Measurements from ENCODE around the gene TRAPPC4. TPM values are rescaled to one million over a fixed set of nuclear protein-coding genes. Genes with fewer than 3 reads are reported as not detected.
"Not testable (repeated sequence)": the region's sequence is repeated elsewhere in the genome, so short reads cannot be mapped to it uniquely, and the experiment has no call there.

The TRAPPC4 gene
- total RNA-seq, 5 donors from 2014 or later (not counting 1 experiment from before 2014, with no cell fraction given) = 65.0 to 78.5 (median 74.3) TPM

DNA sequence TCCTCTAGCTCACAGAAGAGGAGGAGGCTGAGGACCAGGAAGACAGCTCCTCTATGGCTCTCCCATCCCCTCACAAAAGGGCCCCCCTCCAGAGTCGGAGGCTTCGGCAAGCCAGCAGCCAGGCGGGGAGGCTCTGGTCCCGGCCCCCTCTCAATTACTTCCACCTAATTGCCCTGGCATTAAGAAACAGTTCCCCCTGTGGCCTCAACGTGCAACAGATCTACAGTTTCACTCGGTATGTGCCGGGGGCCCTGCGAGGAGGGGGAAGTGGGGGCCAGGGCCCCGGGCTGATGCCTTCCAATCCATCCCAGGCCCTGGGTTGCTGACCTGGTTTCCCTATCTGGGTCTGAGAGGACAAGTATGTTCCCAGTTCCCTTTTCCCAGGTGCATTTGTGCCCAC, 39.1 kb upstream of the TRAPPC4 start:
- H3K27ac ChIP-seq (ENCODE audit: low read length) = no peak overlapping the region
- no peaks in the 10 kb centered on the region for H3K9me3 ChIP-seq
- ChIA-PET POLR2A (no interaction called here), CTCF (interaction anchor here in 1 of 2 donors (0.6 kb wide), 1 partner anchor 338 kb away, joined by 6 read pairs; no protein-coding TSS in a partner anchor)
- Mint-ChIP-seq H3K27ac (no peak overlapping the region), H3K4me3 (no peak overlapping the region), H3K9me3 (no peaks in the 10 kb centered on the region), H3K4me1 (no peaks in the 10 kb centered on the region), H3K27me3 (peaks cover 8 to 22% of the 10 kb centered on the region in 2 donors), H3K36me3 (no peaks in the 10 kb centered on the region)
- no peaks in the 10 kb centered on the region for H3K36me3 ChIP-seq (ENCODE audit: control insufficient read depth in 2 of 2, extremely low read depth in 1 of 2, insufficient read depth in 1 of 2, low read length in 1 of 2)
- WGBS (ENCODE audit: insufficient coverage) = no CpG with 5 or more reads among the region's 9 CpGs
- H3K4me3 ChIP-seq (ENCODE audit: control insufficient read depth in 1 of 2, extremely low read depth in 1 of 2, low read length in 1 of 2) = no peak overlapping the region
- ATAC-seq (replicated peaks in 1 of 4) (no peak), DNase-seq (peak in 1 of 35 experiments; percentile 12)
- H3K27me3 ChIP-seq (replicated peaks in 1 of 2; ENCODE audit: control insufficient read depth in 2 of 2, extremely low read depth in 1 of 2, insufficient read depth in 2 of 2, low read length in 1 of 2) = peaks cover 0 to 25% of the 10 kb centered on the region in 2 experiments
- H3K4me1 ChIP-seq (ENCODE audit: control insufficient read depth in 1 of 2, extremely low read depth in 1 of 2, insufficient read depth in 2 of 2, low read length in 2 of 2) = no peaks in the 10 kb centered on the region

DNA sequence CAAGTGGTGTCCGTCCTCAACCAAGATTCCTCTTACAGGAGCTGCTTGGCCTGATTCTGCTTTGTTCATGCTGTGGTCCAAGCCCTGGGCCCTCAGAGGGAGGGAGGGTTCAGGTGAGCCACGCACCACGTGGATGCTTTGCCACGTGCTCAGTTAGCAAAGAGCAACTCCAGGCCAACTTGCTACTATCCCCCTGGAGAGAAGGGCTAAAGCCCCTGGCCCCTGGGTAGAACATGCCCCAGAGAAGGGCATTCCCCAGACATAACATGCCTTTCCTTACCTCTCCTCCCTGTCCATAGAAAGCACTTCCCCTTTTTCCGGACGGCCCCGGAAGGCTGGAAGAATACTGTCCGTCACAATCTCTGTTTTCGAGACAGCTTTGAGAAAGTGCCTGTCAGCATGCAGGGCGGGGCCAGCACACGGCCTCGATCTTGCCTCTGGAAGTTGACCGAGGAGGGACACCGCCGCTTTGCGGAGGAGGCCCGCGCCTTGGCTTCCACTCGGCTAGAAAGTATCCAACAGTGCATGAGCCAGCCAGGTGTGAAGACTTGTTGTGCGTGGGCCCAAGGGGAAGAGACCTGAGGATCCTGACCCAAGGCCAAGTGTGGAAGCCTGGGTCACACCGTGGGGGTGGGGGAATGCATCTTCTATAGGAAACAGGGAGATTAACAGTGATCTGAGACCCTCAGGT, 38.2 kb upstream of the TRAPPC4 start:
- H3K4me1 Mint-ChIP-seq = no peaks in the 10 kb centered on the region
- Histone ChIP-seq H3K9me3 (no peaks in the 10 kb centered on the region), H3K36me3 (ENCODE audit: control insufficient read depth in 2 of 2, extremely low read depth in 1 of 2, insufficient read depth in 1 of 2, low read length in 1 of 2) (no peaks in the 10 kb centered on the region), H3K27ac (ENCODE audit: low read length) (no peak overlapping the region), H3K27me3 (replicated peaks in 1 of 2; ENCODE audit: control insufficient read depth in 2 of 2, extremely low read depth in 1 of 2, insufficient read depth in 2 of 2, low read length in 1 of 2) (peaks cover 0 to 23% of the 10 kb centered on the region in 2 experiments), H3K4me1 (ENCODE audit: control insufficient read depth in 1 of 2, extremely low read depth in 1 of 2, insufficient read depth in 2 of 2, low read length in 2 of 2) (no peaks in the 10 kb centered on the region), H3K4me3 (ENCODE audit: control insufficient read depth in 1 of 2, extremely low read depth in 1 of 2, low read length in 1 of 2) (no peak overlapping the region)
- no peak for DNase-seq
- H3K4me3 Mint-ChIP-seq = no peak overlapping the region
- H3K9me3 Mint-ChIP-seq = no peaks in the 10 kb centered on the region
- H3K27ac Mint-ChIP-seq = no peak overlapping the region
- H3K36me3 Mint-ChIP-seq = no peaks in the 10 kb centered on the region
- CTCF ChIA-PET = no interaction called here
- POLR2A ChIA-PET = interaction anchor here in 1 of 2 donors (0.5 kb wide), 1 partner anchor 119 kb away, joined by 9 read pairs; no protein-coding TSS in a partner anchor
- H3K27me3 Mint-ChIP-seq = peaks cover 4 to 18% of the 10 kb centered on the region in 2 donors
- 75% methylated on average over 17 of the region's 21 CpGs for WGBS (ENCODE audit: insufficient coverage)
- no peak for ATAC-seq (replicated peaks in 1 of 4)

- H3K4me1 Mint-ChIP-seq; H3K36me3 Mint-ChIP-seq; H3K27me3 Mint-ChIP-seq; ATAC-seq (replicated peaks in 1 of 4); H3K9me3 Mint-ChIP-seq; H3K4me3 Mint-ChIP-seq; POLR2A ChIA-PET; H3K4me1 ChIP-seq (ENCODE audit: control insufficient read depth in 1 of 2, extremely low read depth in 1 of 2, insufficient read depth in 2 of 2, low read length in 2 of 2); H3K27ac Mint-ChIP-seq; H3K36me3 ChIP-seq (ENCODE audit: control insufficient read depth in 2 of 2, extremely low read depth in 1 of 2, insufficient read depth in 1 of 2, low read length in 1 of 2); DNase-seq; CTCF ChIA-PET; H3K27me3 ChIP-seq (replicated peaks in 1 of 2; ENCODE audit: control insufficient read depth in 2 of 2, extremely low read depth in 1 of 2, insufficient read depth in 2 of 2, low read length in 1 of 2); H3K4me3 ChIP-seq (ENCODE audit: control insufficient read depth in 1 of 2, extremely low read depth in 1 of 2, low read length in 1 of 2); H3K27ac ChIP-seq (ENCODE audit: low read length); H3K9me3 ChIP-seq: not testable (repeated sequence)
- WGBS (ENCODE audit: insufficient coverage) = 85% methylated on average over 5 of the region's 8 CpGs
Observed at GRCh38 chr11:118984337-118984736, 34.2 kb upstream of the TRAPPC4 start.

GRCh38 chr11:118984825-118985224, 33.7 kb upstream of the TRAPPC4 start:
- Mint-ChIP-seq H3K4me1 (no peaks in the 10 kb centered on the region), H3K4me3 (no peak overlapping the region), H3K9me3 (no peaks in the 10 kb centered on the region), H3K27ac (no peak overlapping the region), H3K36me3 (no peaks in the 10 kb centered on the region), H3K27me3 (no peaks in the 10 kb centered on the region)
- CTCF ChIA-PET = no interaction called here
- H3K27me3 ChIP-seq (replicated peaks in 1 of 2; ENCODE audit: control insufficient read depth in 2 of 2, extremely low read depth in 1 of 2, insufficient read depth in 2 of 2, low read length in 1 of 2) = peaks cover 0 to under 1% of the 10 kb centered on the region in 2 experiments
- POLR2A ChIA-PET = interaction anchor here in 1 of 2 donors (1.0 kb wide), 1 partner anchor 8 kb away, joined by 3 read pairs; no protein-coding TSS in a partner anchor
- H3K4me1 ChIP-seq (ENCODE audit: control insufficient read depth in 1 of 2, extremely low read depth in 1 of 2, insufficient read depth in 2 of 2, low read length in 2 of 2) = no peaks in the 10 kb centered on the region
- ATAC-seq (replicated peaks in 1 of 4) = no peak
- H3K27ac ChIP-seq (ENCODE audit: low read length) = no peak overlapping the region
- no CpG with 5 or more reads among the region's 2 CpGs for WGBS (ENCODE audit: insufficient coverage)
- no peak for DNase-seq
- H3K4me3 ChIP-seq (ENCODE audit: control insufficient read depth in 1 of 2, extremely low read depth in 1 of 2, low read length in 1 of 2) = no peak overlapping the region
- H3K36me3 ChIP-seq (ENCODE audit: control insufficient read depth in 2 of 2, extremely low read depth in 1 of 2, insufficient read depth in 1 of 2, low read length in 1 of 2) = no peaks in the 10 kb centered on the region
- H3K9me3 ChIP-seq = no peaks in the 10 kb centered on the region

- Histone ChIP-seq H3K27me3 (replicated peaks in 1 of 2; ENCODE audit: control insufficient read depth in 2 of 2, extremely low read depth in 1 of 2, insufficient read depth in 2 of 2, low read length in 1 of 2) (no peaks in the 10 kb centered on the region), H3K36me3 (ENCODE audit: control insufficient read depth in 2 of 2, extremely low read depth in 1 of 2, insufficient read depth in 1 of 2, low read length in 1 of 2) (no peaks in the 10 kb centered on the region), H3K9me3 (no peaks in the 10 kb centered on the region), H3K4me3 (ENCODE audit: control insufficient read depth in 1 of 2, extremely low read depth in 1 of 2, low read length in 1 of 2) (no peak overlapping the region), H3K27ac (ENCODE audit: low read length) (no peak overlapping the region), H3K4me1 (ENCODE audit: control insufficient read depth in 1 of 2, extremely low read depth in 1 of 2, insufficient read depth in 2 of 2, low read length in 2 of 2) (no peaks in the 10 kb centered on the region)
- Mint-ChIP-seq H3K27me3 (no peaks in the 10 kb centered on the region), H3K4me3 (no peak overlapping the region), H3K4me1 (no peaks in the 10 kb centered on the region), H3K27ac (no peak overlapping the region), H3K36me3 (no peaks in the 10 kb centered on the region), H3K9me3 (no peaks in the 10 kb centered on the region)
- POLR2A ChIA-PET = no interaction called here
- DNase-seq = no peak
- CTCF ChIA-PET = interaction anchor here (0.7 kb wide), 2 partner anchors 25 to 41 kb away, joined by 3 to 6 read pairs; no protein-coding TSS in a partner anchor
- 80% methylated on average over 1 of the region's 5 CpGs for WGBS (ENCODE audit: insufficient coverage)
- no peak for ATAC-seq (replicated peaks in 1 of 4)
Observed at GRCh38 chr11:118988280-118988679, 30.3 kb upstream of the TRAPPC4 start.

DNA sequence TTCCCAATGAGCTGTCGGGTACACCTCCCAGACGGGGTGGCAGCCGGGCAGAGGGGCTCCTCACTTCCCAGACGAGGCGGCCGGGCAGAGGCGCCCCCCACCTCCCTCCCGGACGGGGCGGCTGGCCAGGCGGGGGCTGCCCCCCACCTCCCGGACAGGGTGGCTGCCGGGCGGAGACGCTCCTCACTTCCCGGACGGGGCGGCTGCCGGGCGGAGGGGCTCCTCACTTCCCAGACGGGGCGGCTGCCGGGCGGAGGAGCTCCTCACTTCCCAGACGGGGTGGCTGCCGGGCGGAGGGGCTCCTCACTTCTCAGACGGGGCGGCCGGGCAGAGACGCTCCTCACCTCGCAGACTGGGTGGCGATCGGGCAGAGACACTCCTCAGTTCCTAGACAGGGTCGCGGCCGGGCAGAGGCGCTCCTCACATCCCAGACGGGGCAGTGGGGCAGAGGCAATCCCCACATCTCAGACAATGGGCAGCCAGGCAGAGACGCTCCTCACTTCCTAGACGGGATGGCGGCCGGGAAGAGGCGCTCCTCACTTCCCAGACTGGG, 27.0 kb upstream of the TRAPPC4 start:
- CTCF ChIA-PET; H3K4me1 Mint-ChIP-seq; ATAC-seq (replicated peaks in 1 of 4); DNase-seq; H3K36me3 ChIP-seq (ENCODE audit: control insufficient read depth in 2 of 2, extremely low read depth in 1 of 2, insufficient read depth in 1 of 2, low read length in 1 of 2); H3K27ac Mint-ChIP-seq; H3K9me3 ChIP-seq; H3K4me1 ChIP-seq (ENCODE audit: control insufficient read depth in 1 of 2, extremely low read depth in 1 of 2, insufficient read depth in 2 of 2, low read length in 2 of 2); H3K4me3 Mint-ChIP-seq; H3K9me3 Mint-ChIP-seq; H3K4me3 ChIP-seq (ENCODE audit: control insufficient read depth in 1 of 2, extremely low read depth in 1 of 2, low read length in 1 of 2); H3K36me3 Mint-ChIP-seq; POLR2A ChIA-PET; H3K27me3 Mint-ChIP-seq; H3K27ac ChIP-seq (ENCODE audit: low read length); H3K27me3 ChIP-seq (replicated peaks in 1 of 2; ENCODE audit: control insufficient read depth in 2 of 2, extremely low read depth in 1 of 2, insufficient read depth in 2 of 2, low read length in 1 of 2): not testable (repeated sequence)
- WGBS (ENCODE audit: insufficient coverage) = over 99% methylated on average over 17 of the region's 44 CpGs
